ENCODE data around the gene CPEB3.

The CPEB3 gene

DNA sequence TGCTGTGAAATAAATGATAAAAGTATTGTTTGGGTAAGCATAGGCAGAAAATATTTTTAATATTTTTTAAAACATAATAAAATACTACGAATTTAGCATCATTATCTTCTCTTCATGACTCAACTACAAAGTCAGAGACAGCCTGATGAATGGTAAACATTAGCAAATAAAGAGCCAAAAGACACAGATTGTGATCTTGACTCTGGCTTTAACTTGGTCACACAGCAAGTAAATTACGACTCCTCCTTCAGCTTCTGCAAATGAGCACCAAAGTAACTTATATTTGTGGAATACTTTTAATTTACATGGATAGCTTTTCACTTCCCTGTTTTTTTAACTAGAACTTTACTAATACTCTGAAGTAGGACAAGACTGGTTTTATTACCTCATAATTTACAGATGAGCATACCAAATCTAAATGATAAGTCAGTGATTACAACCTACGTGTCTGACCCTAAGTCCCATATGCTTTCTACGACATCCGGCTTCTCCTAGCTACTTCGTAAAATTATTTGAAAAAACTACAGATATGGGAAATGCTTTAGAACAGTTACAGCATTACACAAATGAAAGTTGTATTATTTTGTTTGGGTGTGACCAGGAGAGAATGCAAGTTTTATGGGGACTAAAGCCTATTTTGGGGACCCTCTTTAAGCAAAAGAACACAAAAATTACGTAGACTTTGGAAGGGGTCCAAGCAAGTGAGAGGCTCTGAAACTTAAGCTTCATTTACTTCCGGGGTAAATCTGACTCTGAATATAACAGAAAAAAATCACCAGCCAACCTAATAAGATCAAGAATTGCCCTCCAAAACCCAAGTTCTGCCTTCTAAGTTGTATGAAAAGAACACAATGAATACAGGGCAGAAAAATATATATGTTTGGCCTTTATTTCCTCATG, 133.8 kb downstream of the CPEB3 start:
- Mint-ChIP-seq H3K4me3 (peak overlapping the region in 1 of 3 experiments; percentile 26), H3K27me3 (ENCODE audit: low read depth) (peaks cover 3% of the 10 kb centered on the region), H3K4me1 (peaks cover 14% of the 10 kb centered on the region), H3K9me3 (no peaks in the 10 kb centered on the region), H3K27ac (peak overlapping the region; percentile 68 to 89 (median 70)), H3K36me3 (ENCODE audit: low read depth) (no peaks in the 10 kb centered on the region)
- TF ChIP-seq, protein P1, sequence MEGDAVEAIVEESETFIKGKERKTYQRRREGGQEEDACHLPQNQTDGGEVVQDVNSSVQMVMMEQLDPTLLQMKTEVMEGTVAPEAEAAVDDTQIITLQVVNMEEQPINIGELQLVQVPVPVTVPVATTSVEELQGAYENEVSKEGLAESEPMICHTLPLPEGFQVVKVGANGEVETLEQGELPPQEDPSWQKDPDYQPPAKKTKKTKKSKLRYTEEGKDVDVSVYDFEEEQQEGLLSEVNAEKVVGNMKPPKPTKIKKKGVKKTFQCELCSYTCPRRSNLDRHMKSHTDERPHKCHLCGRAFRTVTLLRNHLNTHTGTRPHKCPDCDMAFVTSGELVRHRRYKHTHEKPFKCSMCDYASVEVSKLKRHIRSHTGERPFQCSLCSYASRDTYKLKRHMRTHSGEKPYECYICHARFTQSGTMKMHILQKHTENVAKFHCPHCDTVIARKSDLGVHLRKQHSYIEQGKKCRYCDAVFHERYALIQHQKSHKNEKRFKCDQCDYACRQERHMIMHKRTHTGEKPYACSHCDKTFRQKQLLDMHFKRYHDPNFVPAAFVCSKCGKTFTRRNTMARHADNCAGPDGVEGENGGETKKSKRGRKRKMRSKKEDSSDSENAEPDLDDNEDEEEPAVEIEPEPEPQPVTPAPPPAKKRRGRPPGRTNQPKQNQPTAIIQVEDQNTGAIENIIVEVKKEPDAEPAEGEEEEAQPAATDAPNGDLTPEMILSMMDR (IDR thresholded peaks at IDR 0.05; ENCODE audit: unreplicated experiment in 3 of 3), result no peak

DNA sequence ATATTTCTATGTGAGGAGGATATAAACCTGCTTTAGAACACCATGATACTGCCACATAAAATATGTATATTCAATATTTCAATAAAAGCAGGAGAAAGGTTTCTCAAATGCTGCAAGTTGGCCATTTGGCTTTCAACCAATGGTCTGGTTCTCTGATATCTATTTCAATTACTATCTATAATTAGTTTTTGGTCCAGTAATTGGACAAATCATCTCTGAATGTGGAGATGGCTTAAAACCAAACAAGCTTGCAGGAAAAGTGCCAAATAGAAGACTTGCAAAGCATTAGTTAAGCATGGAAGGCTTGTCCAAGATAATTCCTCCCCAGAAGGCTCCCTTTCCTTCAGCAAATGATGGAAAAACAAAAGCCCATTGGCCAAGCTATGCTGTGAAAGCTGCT, 140.1 kb downstream of the CPEB3 start:
- peaks cover 8% of the 10 kb centered on the region for H3K4me1 Mint-ChIP-seq
- H3K4me3 Mint-ChIP-seq, result no peak overlapping the region
- no peaks in the 10 kb centered on the region for H3K36me3 Mint-ChIP-seq (ENCODE audit: low read depth)
- no peaks in the 10 kb centered on the region for H3K27me3 Mint-ChIP-seq (ENCODE audit: low read depth)
- H3K9me3 Mint-ChIP-seq, result no peaks in the 10 kb centered on the region
- TF ChIP-seq, protein P1 (IDR thresholded peaks at IDR 0.05; ENCODE audit: unreplicated experiment in 3 of 3), result no peak
- no peak overlapping the region for H3K27ac Mint-ChIP-seq

DNA sequence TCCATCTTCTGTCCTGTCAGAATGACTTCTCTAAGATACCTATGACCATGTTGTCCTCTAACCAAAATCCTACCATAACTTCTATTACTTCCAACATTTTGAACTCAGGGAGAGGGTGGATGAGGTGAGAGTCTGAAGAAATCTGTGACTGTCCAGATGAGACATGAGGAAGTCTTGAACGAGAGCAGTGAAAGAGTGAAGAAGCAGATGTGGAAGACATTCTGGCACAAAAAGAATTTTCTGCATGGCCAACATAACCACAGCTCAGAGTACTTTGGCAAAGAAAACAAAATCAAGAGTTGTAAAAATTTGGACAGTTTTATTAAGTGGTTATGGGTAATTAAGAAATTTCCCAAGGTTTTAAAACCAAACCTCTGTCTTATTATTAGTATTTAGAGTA, 141.6 kb downstream of the CPEB3 start:
- Mint-ChIP-seq H3K4me1 (peaks cover 8% of the 10 kb centered on the region), H3K4me3 (no peak overlapping the region), H3K9me3 (no peaks in the 10 kb centered on the region), H3K36me3 (ENCODE audit: low read depth) (no peaks in the 10 kb centered on the region), H3K27me3 (ENCODE audit: low read depth) (no peaks in the 10 kb centered on the region), H3K27ac (no peak overlapping the region)
- TF ChIP-seq, protein P1 (IDR thresholded peaks at IDR 0.05; ENCODE audit: unreplicated experiment in 3 of 3), result no peak

DNA sequence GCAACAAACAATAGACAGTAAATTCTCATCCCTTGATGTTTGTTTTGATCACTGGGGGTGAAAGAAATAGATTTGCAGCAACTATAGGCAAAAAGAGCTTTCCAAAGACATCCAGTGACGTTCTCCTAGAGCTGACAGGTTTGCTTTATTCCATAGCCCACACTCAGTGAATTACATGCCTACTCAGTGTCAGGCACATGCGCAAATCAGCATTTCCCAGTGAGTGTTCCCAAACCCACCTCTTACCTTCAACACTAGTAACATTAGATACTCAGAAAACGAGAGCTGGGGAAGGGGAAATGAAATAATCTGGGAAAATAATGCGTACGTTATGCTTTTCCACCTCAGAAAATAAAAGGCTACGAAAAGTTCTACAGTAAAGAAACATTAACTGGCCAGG, 144.1 kb downstream of the CPEB3 start:
- TF ChIP-seq, protein P1 (IDR thresholded peaks at IDR 0.05; ENCODE audit: unreplicated experiment in 3 of 3), result no peak
- no peaks in the 10 kb centered on the region for H3K36me3 Mint-ChIP-seq (ENCODE audit: low read depth)
- H3K9me3 Mint-ChIP-seq, result no peaks in the 10 kb centered on the region
- peaks cover 3% of the 10 kb centered on the region for H3K4me1 Mint-ChIP-seq
- H3K27ac Mint-ChIP-seq, result no peak overlapping the region
- no peaks in the 10 kb centered on the region for H3K27me3 Mint-ChIP-seq (ENCODE audit: low read depth)
- H3K4me3 Mint-ChIP-seq, result no peak overlapping the region

DNA sequence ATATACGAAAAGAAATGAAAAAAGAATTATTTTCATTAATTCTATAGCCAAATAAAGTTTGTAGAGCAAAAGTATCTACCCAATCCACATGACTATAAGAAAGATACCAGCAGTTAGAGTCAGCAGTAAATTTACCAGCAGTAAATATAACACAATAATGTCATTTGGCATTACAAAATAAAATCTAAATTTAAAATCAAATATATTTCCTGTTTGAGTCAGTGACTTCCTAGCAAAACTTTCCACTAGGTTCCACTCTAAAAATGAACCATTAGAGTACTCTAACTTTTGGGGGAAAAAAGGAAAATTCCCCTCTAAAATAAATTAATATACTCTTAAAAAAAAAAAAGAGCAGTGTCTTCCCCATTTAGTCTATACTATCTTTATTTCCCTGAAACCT, 144.8 kb downstream of the CPEB3 start:
- TF ChIP-seq, protein P1 (IDR thresholded peaks at IDR 0.05; ENCODE audit: unreplicated experiment in 3 of 3), result no peak
- Mint-ChIP-seq H3K9me3 (no peaks in the 10 kb centered on the region), H3K4me1 (no peaks in the 10 kb centered on the region), H3K4me3 (no peak overlapping the region), H3K36me3 (ENCODE audit: low read depth) (no peaks in the 10 kb centered on the region), H3K27me3 (ENCODE audit: low read depth) (no peaks in the 10 kb centered on the region), H3K27ac (no peak overlapping the region)

DNA sequence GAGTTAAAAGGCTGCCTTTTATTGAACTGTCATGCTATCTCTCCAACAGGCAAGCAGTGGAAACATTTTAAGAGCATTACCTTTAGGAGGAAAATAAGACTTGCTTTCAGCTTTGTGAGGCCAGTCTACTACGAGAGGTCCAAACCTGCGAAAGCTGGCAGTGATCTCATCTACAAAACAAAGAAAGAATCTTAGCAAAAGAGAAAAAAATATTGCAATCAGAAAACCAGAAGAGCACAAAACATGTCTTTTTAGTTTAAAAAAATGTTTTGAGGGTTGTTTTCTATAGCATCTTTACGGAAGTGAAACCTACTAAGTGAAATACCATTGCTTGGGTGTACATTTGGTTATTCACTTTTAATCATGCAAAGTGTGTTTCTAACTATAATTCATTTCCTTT, 147.9 kb downstream of the CPEB3 start:
- TF ChIP-seq, protein P1 (IDR thresholded peaks at IDR 0.05; ENCODE audit: unreplicated experiment in 3 of 3), result no peak
- H3K4me1 Mint-ChIP-seq, result no peaks in the 10 kb centered on the region
- H3K9me3 Mint-ChIP-seq, result peaks cover 4% of the 10 kb centered on the region
- H3K4me3 Mint-ChIP-seq, result no peak overlapping the region
- H3K27me3 Mint-ChIP-seq (ENCODE audit: low read depth), result no peaks in the 10 kb centered on the region
- peaks cover 13% of the 10 kb centered on the region for H3K36me3 Mint-ChIP-seq (ENCODE audit: low read depth)
- H3K27ac Mint-ChIP-seq, result no peak overlapping the region
